ENCODE results near the gene LRPAP1. TPM values are rescaled to one million over a fixed set of nuclear protein-coding genes. Genes with fewer than 3 reads are reported as not detected.

LRPAP1 gene
- polyA plus RNA-seq, 1 of the 3 experiments (the other 2 are of a cell fraction), result 209 TPM

GRCh38 chr4:3527101-3527913, 4.9 kb downstream of the LRPAP1 start:
- Histone ChIP-seq H3K4me1 (ENCODE audit: control insufficient read depth in 1 of 2, insufficient read depth in 2 of 2, low read depth in 1 of 2, low read length in 1 of 2) (peaks cover 0 to 15% of the 10 kb centered on the region in 2 experiments; a peak in 1 of 4 replicates), H3K9me2 (no peaks in the 10 kb centered on the region), H3K4me3 (ENCODE audit: low read depth in 2 of 2, low read length in 1 of 2) (no peak overlapping the region), H3K9me3 (no peaks in the 10 kb centered on the region), H3K27ac (ENCODE audit: low read depth in 2 of 2, low read length in 1 of 2) (no peak overlapping the region), H3K27me3 (ENCODE audit: insufficient read depth) (no peaks in the 10 kb centered on the region), H3K9ac (no peak overlapping the region), H3K4me2 (no peak overlapping the region), H3K36me3 (replicated peaks in 1 of 2; ENCODE audit: control insufficient read depth in 1 of 2, insufficient read depth in 2 of 2, low read length in 1 of 2) (peaks cover 0 to 42% of the 10 kb centered on the region in 2 experiments), H3K79me2 (ENCODE audit: insufficient read depth) (peaks cover 45% of the 10 kb centered on the region), H3F3A (replicated peaks; ENCODE audit: insufficient read depth) (no peaks in the 10 kb centered on the region), H2AFZ (ENCODE audit: low read depth) (no peak overlapping the region), H4K20me1 (ENCODE audit: insufficient read depth) (peaks cover 52% of the 10 kb centered on the region)
- 96% methylated on average over 6 of the region's 14 CpGs for WGBS (ENCODE audit: low lambda C conversion rate)
- POLR2A ChIA-PET, result no interaction called here
- TF ChIP-seq MAX (IDR thresholded peaks at IDR 0.05; ENCODE audit: low read depth) (no peak), FOSL2 (IDR thresholded peaks at IDR 0.05; ENCODE audit: borderline replicate concordance, low read depth) (no peak), RXRA (IDR thresholded peaks at IDR 0.05; ENCODE audit: borderline replicate concordance, low read depth) (no peak), SIN3A (IDR thresholded peaks at IDR 0.05; ENCODE audit: borderline replicate concordance, low read depth, low read length) (no peak), RCOR1 (IDR thresholded peaks at IDR 0.05; ENCODE audit: low read length) (no peak), REST (IDR thresholded peaks at IDR 0.05; ENCODE audit: low read depth, low read length) (no peak), GATA2 (CRISPR knock-in tag; IDR thresholded peaks at IDR 0.05) (no peak), RAD21 (IDR thresholded peaks at IDR 0.05; ENCODE audit: low read length) (no peak), CHD2 (IDR thresholded peaks at IDR 0.05; ENCODE audit: low read length, partially characterized antibody) (no peak), NRF1 (IDR thresholded peaks at IDR 0.05; ENCODE audit: low read depth, low read length) (no peak), GABPA (IDR thresholded peaks at IDR 0.05; ENCODE audit: low read depth) (no peak), MEF2A (IDR thresholded peaks at IDR 0.05; ENCODE audit: borderline replicate concordance, low read depth) (no peak), CTCF (IDR thresholded peaks at IDR 0.05) (no peak), POLR2AphosphoS5 (IDR thresholded peaks at IDR 0.05; ENCODE audit: low read depth, low read length) (no peak), NFIC (IDR thresholded peaks at IDR 0.05; ENCODE audit: borderline replicate concordance) (no peak), USF2 (IDR thresholded peaks at IDR 0.05; ENCODE audit: borderline replicate concordance, low read depth, low read length) (no peak), EP300 (IDR thresholded peaks at IDR 0.05; ENCODE audit: borderline replicate concordance in 1 of 2, low read depth in 1 of 2, low read length in 1 of 2) (no peak), RFX5 (IDR thresholded peaks at IDR 0.05; ENCODE audit: low read length) (no peak)
- CTCF ChIA-PET, result interaction anchor here (0.8 to 2.2 kb wide), 2 partner anchors 9 to 14 kb away, joined by 3 to 6 read pairs; no protein-coding TSS in a partner anchor
- DNase-seq, result no peak

All from SK-N-SH (cell line).